HG02981 (cell line): Measurements from ENCODE around the gene KCNMB4.

ENCODE experiments used
- ATAC-seq: cut with Tn5 transposase; IDR thresholded peaks from one replicate; pipeline ENCODE4 v1.9.1; 2021; ENCODE audit warnings: mild to moderate bottlenecking, moderate library complexity; ENCODE audit not compliant: unreplicated experiment

Gene KCNMB4

GRCh38 chr12:70365648-70366518 lies at the start of gene KCNMB4:
Gene KCNMB4, plus strand, starts transcription at chr12:70366290. Its CDS starts 445 bp downstream, at chr12:70366735.
- peak; percentile 80 for ATAC-seq

GRCh38 chr12:70317781-70318180 lies 48.3 kb upstream of the KCNMB4 start:
- ATAC-seq: peak; percentile 90

GRCh38 chr12:70319605-70320004 lies 46.5 kb upstream of the KCNMB4 start:
- ATAC-seq: no peak

GRCh38 chr12:70321191-70321590 lies 44.9 kb upstream of the KCNMB4 start:
- ATAC-seq: no peak

GRCh38 chr12:70327541-70327940 lies 38.5 kb upstream of the KCNMB4 start:
- no peak for ATAC-seq

GRCh38 chr12:70329728-70330127 lies 36.4 kb upstream of the KCNMB4 start:
- no peak for ATAC-seq

- no peak for ATAC-seq
Measured at GRCh38 chr12:70330158-70330557, 35.9 kb upstream of the KCNMB4 start.

GRCh38 chr12:70332236-70332635 lies 33.9 kb upstream of the KCNMB4 start:
- ATAC-seq: no peak

- no peak for ATAC-seq
Measured at GRCh38 chr12:70334742-70335141, 31.3 kb upstream of the KCNMB4 start.

GRCh38 chr12:70338531-70338930 lies 27.6 kb upstream of the KCNMB4 start:
- no peak for ATAC-seq

GRCh38 chr12:70351076-70351475 lies 15.0 kb upstream of the KCNMB4 start:
- no peak for ATAC-seq

GRCh38 chr12:70353780-70354660 lies 12.1 kb upstream of the KCNMB4 start:
- ATAC-seq: no peak

GRCh38 chr12:70354787-70355186 lies 11.3 kb upstream of the KCNMB4 start:
- ATAC-seq: no peak

- no peak for ATAC-seq
Measured at GRCh38 chr12:70355972-70356371, 10.1 kb upstream of the KCNMB4 start.

- ATAC-seq: no peak
Measured at GRCh38 chr12:70359458-70360197, 6.5 kb upstream of the KCNMB4 start.

- ATAC-seq: no peak
Measured at GRCh38 chr12:70360218-70360617, 5.9 kb upstream of the KCNMB4 start.

- no peak for ATAC-seq
Measured at GRCh38 chr12:70364695-70365397, 1.2 kb upstream of the KCNMB4 start.

GRCh38 chr12:70365398-70365647 lies 767 bp upstream of the KCNMB4 start:
- ATAC-seq: no peak

GRCh38 chr12:70366581-70367257 lies 629 bp downstream of the KCNMB4 start:
- peak; percentile 38 for ATAC-seq
